Measurements from ENCODE around the gene GPR65. TPM values are rescaled to one million over a fixed set of nuclear protein-coding genes. Genes with fewer than 3 reads are reported as not detected.

GPR65 gene
- total RNA-seq, 1 experiment from 2014 or later = not detected

DNA sequence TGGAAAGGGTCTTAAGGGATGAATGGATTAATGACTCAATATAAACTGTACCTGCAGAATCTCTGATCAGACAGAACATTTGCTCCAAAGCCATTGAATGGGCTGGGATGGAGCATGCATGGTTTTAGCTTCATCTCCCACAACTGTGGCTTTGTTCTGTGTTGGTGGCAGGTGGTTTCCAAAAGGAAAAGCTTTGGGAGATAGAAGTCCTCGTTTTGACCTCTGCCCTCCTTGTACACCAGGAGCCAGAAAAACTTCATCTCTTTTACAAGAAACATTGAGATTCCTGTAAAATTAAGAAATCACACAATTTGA, 39.5 kb downstream of the GPR65 start:
- POLR2A ChIA-PET (ENCODE audit: low non-redundant PET) = no interaction called here
- BruUV-seq (replicated peaks) = no TSS peak

DNA sequence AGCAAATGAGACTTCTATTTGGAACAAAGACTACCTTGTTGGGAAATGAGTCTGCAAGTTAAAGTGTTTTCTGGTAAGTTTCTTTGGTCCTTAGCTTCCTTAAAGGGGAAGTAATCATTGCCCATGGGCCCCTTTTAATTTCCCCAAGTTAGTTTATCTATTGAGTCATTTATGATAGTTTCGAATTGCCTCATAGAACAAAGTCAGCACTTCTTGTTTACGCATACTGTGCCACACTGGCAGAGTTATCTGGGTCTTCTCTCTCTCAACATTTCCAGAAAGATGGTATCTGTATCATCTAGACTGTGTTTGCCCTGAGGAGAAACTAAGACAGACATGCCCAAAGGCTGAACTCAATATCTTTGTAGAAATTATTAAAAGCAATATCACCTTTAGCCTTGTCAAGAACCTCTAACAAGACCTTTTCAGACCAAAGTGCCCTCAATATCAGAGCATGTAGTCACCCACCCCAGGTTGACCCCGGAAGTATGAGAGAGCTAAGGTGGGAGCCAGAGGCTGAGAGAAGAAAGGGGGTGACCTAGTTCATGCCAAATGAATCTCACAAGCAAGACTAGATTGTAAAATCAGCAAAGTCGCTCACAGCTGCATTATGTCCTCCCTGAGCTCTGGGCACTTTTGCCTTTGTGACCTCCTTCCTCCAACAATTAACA, 40.0 kb downstream of the GPR65 start:
- intact Hi-C loops (cut with micrococcal nuclease; ENCODE audit: unreplicated experiment) = no loop called here
- no peak for DNase-seq (ENCODE audit: low spot score)
- TF ChIP-seq, protein P1, sequence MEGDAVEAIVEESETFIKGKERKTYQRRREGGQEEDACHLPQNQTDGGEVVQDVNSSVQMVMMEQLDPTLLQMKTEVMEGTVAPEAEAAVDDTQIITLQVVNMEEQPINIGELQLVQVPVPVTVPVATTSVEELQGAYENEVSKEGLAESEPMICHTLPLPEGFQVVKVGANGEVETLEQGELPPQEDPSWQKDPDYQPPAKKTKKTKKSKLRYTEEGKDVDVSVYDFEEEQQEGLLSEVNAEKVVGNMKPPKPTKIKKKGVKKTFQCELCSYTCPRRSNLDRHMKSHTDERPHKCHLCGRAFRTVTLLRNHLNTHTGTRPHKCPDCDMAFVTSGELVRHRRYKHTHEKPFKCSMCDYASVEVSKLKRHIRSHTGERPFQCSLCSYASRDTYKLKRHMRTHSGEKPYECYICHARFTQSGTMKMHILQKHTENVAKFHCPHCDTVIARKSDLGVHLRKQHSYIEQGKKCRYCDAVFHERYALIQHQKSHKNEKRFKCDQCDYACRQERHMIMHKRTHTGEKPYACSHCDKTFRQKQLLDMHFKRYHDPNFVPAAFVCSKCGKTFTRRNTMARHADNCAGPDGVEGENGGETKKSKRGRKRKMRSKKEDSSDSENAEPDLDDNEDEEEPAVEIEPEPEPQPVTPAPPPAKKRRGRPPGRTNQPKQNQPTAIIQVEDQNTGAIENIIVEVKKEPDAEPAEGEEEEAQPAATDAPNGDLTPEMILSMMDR (conservative IDR thresholded peaks at IDR 0.05; ENCODE audit: low read depth, low read length) = no peak
- TF ChIP-seq EZH2 (IDR thresholded peaks at IDR 0.05; ENCODE audit: borderline replicate concordance, low read depth, low read length, poor library complexity, severe bottlenecking) = no peak
- no peaks in the 10 kb centered on the region for H3K9me3 ChIP-seq (ENCODE audit: low read depth, low read length, poor library complexity, severe bottlenecking)
- H3K4me1 ChIP-seq (ENCODE audit: insufficient read depth, low read length, poor library complexity, severe bottlenecking) = no peaks in the 10 kb centered on the region
- BruUV-seq (replicated peaks) = no TSS peak
- ChIA-PET POLR2A (ENCODE audit: low non-redundant PET) (no interaction called here), CTCF (no interaction called here)
- no peak overlapping the region for H3K4me3 ChIP-seq (ENCODE audit: low read depth, low read length, poor library complexity, severe bottlenecking)
- H3K36me3 ChIP-seq (ENCODE audit: insufficient read depth, low read length, poor library complexity, severe bottlenecking) = no peaks in the 10 kb centered on the region
- peaks cover 16% of the 10 kb centered on the region for H3K27me3 ChIP-seq (replicated peaks; ENCODE audit: insufficient read depth, low read depth, low read length, poor library complexity)
- no peak overlapping the region for H3K27ac ChIP-seq (ENCODE audit: low read depth, low read length, poor library complexity, severe bottlenecking)

More for the DNA sequence above, 39.5 kb downstream of the GPR65 start:
- Histone ChIP-seq H3K4me1 (ENCODE audit: insufficient read depth, low read length, poor library complexity, severe bottlenecking) (no peaks in the 10 kb centered on the region), H3K9me3 (ENCODE audit: low read depth, low read length, poor library complexity, severe bottlenecking) (no peaks in the 10 kb centered on the region), H3K4me3 (ENCODE audit: low read depth, low read length, poor library complexity, severe bottlenecking) (no peak overlapping the region), H3K27ac (ENCODE audit: low read depth, low read length, poor library complexity, severe bottlenecking) (no peak overlapping the region), H3K36me3 (ENCODE audit: insufficient read depth, low read length, poor library complexity, severe bottlenecking) (no peaks in the 10 kb centered on the region), H3K27me3 (replicated peaks; ENCODE audit: insufficient read depth, low read depth, low read length, poor library complexity) (peaks cover 21% of the 10 kb centered on the region)
- DNase-seq (ENCODE audit: low spot score) = no peak
- CTCF ChIA-PET = no interaction called here
- TF ChIP-seq, protein P1 (conservative IDR thresholded peaks at IDR 0.05; ENCODE audit: low read depth, low read length) = no peak
- TF ChIP-seq EZH2 (IDR thresholded peaks at IDR 0.05; ENCODE audit: borderline replicate concordance, low read depth, low read length, poor library complexity, severe bottlenecking) = no peak
- intact Hi-C loops (cut with micrococcal nuclease; ENCODE audit: unreplicated experiment) = no loop called here

DNA sequence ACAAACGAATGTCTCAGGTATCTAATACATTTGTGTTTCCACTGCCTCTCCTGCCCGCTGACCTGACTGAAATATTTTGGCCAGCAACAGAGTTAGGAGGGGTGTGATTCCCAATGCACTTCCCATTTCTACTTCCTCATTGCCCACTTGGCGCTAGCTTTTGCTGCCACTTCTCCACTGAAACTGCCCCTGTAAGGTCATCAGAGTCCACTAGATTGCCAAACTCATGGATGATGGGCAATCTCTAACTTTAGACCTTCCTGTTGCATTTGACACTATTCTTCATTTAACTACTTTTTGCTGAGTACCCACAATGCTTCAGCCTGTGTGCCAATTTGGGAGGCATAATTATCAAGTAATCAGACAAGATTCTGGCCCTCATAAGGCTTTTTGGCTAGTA, 40.8 kb downstream of the GPR65 start:
- TF ChIP-seq, protein P1 (conservative IDR thresholded peaks at IDR 0.05; ENCODE audit: low read depth, low read length) = no peak
- no peak for TF ChIP-seq EZH2 (IDR thresholded peaks at IDR 0.05; ENCODE audit: borderline replicate concordance, low read depth, low read length, poor library complexity, severe bottlenecking)
- BruUV-seq (replicated peaks) = no TSS peak
- CTCF ChIA-PET = no interaction called here
- Histone ChIP-seq H3K9me3 (ENCODE audit: low read depth, low read length, poor library complexity, severe bottlenecking) (no peaks in the 10 kb centered on the region), H3K4me3 (ENCODE audit: low read depth, low read length, poor library complexity, severe bottlenecking) (no peak overlapping the region), H3K4me1 (ENCODE audit: insufficient read depth, low read length, poor library complexity, severe bottlenecking) (no peaks in the 10 kb centered on the region), H3K27me3 (replicated peaks; ENCODE audit: insufficient read depth, low read depth, low read length, poor library complexity) (peaks cover 8% of the 10 kb centered on the region), H3K27ac (ENCODE audit: low read depth, low read length, poor library complexity, severe bottlenecking) (no peak overlapping the region), H3K36me3 (ENCODE audit: insufficient read depth, low read length, poor library complexity, severe bottlenecking) (no peaks in the 10 kb centered on the region)
- intact Hi-C loops (cut with micrococcal nuclease; ENCODE audit: unreplicated experiment) = no loop called here
- POLR2A ChIA-PET (ENCODE audit: low non-redundant PET) = no interaction called here
- no peak for DNase-seq (ENCODE audit: low spot score)

Data from A673 (cell line).